GM18499 (cell line): Measurements from ENCODE around the gene MPV17L2.
"Not testable (repeated sequence)": the region's sequence is repeated elsewhere in the genome, so short reads cannot be mapped to it uniquely, and the experiment has no call there.

Source experiments
- ATAC-seq: cut with Tn5 transposase; IDR thresholded peaks from one replicate; pipeline ENCODE4 v1.9.1; 2021; ENCODE audit warnings: moderate number of reproducible peaks; ENCODE audit not compliant: insufficient read depth, unreplicated experiment

The MPV17L2 gene

GRCh38 chr19:18185538-18185937 is 7.5 kb upstream of the MPV17L2 start:
- no peak for ATAC-seq

GRCh38 chr19:18190278-18190677 is 2.7 kb upstream of the MPV17L2 start:
- ATAC-seq, result no peak

GRCh38 chr19:18191640-18192062 is 1.4 kb upstream of the MPV17L2 start:
- no peak for ATAC-seq

DNA sequence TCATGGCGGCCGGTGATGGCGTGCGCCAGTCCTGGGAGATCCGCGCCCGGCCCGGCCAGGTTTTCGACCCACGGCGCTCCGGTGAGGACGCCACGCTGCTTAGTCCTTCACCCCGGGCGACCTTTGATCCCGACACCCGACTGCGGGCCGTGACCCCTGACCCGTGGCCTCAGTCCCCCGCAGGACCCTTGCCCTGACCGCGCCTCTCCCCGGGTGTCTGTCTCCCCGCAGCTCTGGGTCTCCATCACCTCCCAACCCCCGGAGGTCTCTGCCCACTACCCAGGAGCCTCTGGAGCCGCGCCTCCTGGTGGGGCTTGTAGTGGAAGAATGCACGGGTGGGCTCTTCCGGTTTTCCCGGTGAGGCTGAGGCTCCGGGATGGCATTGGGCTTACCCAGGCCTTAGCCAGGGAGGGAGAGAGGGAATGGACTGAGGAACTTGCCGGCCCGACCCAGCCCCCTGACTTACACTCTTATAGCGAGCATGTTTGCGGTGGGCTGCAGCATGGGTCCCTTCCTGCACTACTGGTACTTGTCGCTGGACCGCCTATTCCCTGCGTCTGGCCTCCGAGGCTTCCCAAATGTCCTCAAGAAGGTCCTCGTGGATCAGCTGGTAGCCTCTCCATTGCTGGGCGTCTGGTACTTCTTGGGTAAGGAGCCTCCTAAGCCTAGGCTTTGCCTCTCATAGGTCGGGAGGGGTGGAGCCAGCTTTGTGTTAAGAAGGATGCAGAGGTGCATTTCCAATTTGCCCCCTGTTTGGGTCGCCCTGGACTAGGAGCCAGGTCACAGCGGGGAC is 566 bp downstream of the MPV17L2 start:
- no peak for ATAC-seq

DNA sequence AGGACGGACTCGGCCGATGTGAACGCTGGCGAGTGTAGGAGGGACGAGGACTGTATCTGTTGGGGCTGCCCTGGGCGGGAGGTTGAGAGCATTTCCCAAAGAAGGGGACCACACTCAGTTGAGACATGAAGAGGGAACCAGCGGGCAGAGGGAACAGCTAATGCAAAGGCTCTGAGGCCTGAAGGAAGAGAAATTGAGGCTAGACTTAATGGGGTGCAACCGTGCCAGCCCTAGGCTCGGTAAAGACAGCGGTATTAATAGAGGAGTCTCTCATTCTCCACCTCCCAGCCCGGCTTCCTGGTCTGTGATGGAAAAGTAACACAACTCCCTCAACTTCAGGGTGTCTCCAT is 1.1 kb downstream of the MPV17L2 start:
- ATAC-seq, result no peak

DNA sequence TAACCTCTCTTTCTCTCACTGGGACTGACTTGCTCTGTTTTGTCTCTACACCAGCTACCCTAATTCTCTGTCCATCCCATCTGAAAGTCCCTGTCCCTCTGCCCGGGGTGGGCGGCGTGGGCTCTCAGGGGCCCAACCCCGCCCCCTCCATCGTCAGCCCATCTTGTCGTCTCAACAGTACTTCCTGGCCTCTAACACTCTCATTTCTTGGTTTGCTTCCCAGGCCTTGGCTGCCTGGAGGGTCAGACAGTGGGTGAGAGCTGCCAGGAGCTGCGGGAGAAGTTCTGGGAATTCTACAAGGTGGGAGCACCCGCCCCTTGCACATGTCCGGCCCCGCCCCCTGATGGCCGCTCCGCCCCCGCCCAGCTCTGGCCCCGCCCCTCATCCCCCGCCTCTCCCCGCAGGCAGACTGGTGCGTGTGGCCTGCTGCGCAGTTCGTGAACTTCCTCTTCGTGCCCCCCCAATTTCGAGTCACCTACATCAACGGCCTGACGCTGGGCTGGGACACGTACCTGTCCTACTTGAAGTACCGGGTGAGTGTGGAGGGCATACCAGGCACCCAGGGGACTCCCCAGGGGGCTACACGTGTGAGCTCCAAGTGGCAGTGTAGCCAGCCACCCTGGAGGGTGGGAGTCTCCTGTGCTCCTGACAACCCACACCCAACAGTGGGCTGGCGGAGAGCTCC is 1.7 kb downstream of the MPV17L2 start:
- no peak for ATAC-seq

GRCh38 chr19:18196511-18196845 is 3.5 kb downstream of the MPV17L2 start:
- no peak for ATAC-seq

DNA sequence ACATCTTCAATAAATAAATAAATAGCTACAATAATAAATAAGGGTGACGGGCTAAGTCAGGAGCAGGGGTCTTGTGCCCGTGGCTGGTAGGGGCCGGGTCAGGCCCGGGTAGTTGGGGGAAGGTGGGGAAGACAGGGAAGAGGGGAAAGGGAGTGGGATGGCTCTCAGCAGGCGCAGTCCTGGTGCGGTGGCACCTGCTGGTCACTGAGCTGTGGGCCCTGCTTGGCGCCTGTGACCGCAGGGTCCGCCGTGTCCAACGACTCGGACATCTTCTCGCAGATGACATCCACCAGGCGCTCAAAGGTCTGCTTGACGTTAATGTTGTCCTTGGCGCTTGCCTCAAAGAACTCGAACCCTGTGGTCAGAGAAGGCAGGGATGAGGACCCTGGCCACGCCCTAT is 4.3 kb downstream of the MPV17L2 start:
- ATAC-seq, result no peak

DNA sequence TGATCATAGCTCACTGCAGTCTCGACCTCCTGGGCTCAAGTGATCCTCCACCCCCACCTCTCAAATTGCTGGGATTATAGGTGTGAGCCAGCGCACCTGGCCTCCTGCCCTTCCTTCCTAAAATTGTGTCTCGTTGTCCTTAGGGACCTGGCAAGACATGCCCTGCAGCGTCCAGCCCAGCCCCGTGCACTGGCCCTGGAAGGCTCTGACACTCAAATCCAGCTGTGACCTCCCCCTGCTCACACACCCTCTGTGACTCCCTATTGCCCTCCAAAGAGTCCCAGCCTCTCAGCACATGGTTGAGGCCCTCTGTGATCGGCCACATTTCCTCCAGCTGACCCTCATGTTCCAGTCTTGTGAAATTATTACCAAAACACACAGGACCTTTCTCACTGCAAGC is 4.9 kb downstream of the MPV17L2 start:
- no peak for ATAC-seq

GRCh38 chr19:18198374-18198773 is 5.4 kb downstream of the MPV17L2 start:
- ATAC-seq, result no peak

DNA sequence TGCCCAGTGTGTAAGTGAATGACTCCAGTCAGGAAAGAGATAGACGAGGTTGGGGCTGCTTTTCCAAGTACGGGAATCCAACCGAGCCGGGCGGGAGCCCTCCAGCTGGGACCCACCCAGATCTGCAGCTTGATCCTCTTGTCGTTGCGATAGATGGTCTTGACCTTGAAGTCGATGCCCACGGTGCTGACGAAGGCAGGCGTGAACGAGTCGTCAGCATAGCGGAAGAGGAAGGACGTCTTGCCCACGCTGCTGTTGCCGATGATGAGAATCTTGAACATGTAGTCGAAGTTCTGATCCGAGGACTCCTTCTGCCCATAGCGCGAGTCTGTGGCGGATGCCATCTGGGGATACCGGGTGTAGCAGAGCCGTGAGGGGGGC is 9.4 kb downstream of the MPV17L2 start:
- ATAC-seq, result no peak

- no peak for ATAC-seq
Observed at GRCh38 chr19:18202778-18203407, 9.9 kb downstream of the MPV17L2 start.

DNA sequence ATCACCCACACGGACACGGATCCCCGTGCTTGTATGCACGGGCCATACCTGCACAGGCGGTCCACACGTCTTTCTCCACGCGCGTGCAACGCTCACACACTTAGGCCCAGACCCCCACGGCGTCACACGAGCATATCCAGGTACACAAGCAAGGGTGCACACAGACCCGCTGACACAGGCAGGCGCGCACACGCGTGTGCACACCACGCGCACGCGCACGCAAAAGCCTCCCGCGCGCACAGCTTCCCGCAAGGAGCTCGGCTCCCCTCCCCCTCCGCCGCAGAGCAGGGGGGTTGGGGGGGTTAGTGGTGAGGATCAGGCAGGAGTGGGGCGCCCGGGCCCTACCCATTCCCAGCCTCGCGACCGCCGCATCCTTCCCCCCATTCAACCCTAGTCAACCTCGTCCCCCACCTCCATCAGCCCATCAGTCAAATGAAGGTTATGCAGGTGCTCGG is 10.4 kb downstream of the MPV17L2 start:
- no peak for ATAC-seq

- ATAC-seq, result peak; percentile 93
Observed at GRCh38 chr19:18203863-18204393, 10.9 kb downstream of the MPV17L2 start, which contains the start of gene RAB3A. Gene RAB3A (minus strand): TSS chr19:18204042. CDS start chr19:18202740, 1,302 bp downstream.

DNA sequence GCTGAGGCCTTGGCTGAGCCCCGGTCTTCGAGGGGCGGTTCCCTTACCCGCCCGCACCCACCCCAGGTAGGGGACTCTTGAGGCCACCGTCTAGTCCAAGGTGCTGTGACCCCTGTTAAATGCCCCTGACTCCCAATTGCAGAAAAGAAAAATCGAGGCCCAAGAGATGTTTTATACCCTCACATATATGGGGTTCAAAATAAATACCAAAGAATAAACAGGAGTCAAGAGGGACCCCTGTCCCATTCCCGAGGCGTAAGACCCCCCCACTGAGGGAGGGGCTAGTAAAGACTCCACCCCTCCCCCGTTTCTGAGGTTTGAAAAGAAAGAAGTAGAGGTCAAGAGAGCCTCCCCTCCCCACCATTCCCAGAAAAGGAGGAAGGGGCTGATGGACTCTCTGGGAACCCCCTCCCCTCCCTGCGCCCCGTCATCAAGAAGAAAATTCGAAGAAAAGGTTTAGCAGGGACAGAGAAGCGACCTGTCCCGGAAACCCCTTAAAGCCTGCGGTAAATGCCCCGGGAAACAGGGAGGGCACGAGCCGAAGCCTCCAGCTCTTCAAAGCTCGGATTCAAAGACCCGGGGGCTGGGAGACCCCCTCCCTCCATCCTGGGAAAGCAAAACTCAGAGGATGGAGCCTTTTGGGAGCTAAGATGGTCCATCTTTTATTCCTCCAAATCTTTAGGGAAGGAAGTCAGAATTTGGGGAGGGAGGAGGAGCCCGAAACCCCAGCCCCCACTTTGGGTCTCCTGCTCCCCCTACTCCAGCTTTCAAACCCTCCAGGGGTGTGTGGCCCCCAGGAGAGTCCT is 11.6 kb downstream of the MPV17L2 start:
- no peak for ATAC-seq

- ATAC-seq, result no peak
Observed at GRCh38 chr19:18205200-18205892, 12.3 kb downstream of the MPV17L2 start.

DNA sequence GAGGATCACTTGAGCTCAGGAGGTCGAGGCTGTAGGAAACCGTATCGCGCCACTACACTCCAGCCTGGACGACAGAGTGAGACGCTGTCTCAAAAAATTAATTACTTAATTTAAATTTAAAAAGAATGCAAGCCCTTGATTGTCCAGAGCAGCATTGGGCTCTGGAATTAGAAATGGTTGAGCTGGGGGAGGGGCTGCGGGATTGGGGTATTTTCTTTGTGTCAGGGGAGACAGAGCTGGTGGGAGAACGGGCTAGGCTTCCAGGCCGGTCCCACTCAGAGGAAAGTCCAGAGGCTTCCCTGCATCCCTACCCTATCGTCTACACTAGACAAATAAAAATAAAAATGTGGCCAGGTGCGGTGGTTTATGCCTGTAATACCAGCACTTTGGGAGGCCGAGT is 13.0 kb downstream of the MPV17L2 start:
- no peak for ATAC-seq

DNA sequence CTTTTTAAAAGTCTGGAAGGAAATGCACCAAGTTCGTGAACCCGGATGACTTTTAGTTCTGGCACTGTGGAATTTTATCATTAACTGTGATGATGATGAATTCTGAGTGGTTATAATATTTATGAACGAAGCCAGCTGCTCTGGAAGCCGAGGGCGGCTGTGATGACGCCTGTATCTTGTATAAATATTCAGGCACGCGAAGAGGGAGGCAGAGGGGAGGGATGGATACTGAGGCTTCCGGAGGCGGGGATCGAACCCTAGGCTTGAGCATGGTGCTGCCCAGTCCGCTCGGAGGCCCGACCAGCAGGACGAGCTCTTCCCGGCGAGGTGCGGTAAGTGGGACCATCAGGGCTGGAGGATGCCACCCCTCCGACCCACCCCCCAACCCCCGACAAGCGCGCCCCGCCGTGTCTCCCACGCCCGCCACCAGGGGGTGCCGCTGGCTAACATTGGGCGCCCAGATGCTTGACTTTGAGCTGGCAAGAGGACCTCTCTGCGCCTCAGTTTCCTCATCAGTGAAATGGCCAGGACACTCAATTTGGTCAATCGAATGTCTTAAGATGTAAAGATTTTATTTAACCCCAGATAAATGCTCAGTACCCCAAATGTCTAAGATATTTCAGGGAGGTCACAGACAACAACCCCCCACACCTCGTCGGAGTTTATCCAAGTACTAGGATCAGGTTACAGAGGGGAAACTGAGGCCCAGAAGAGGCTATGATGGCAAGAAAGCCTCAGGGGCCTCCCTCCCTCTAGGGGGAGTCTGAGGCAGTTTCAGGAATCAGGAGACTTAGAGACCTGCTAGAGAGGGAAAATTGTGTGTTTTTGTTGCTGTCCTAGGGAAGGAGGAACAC is 15.3 kb downstream of the MPV17L2 start:
- no peak for ATAC-seq

DNA sequence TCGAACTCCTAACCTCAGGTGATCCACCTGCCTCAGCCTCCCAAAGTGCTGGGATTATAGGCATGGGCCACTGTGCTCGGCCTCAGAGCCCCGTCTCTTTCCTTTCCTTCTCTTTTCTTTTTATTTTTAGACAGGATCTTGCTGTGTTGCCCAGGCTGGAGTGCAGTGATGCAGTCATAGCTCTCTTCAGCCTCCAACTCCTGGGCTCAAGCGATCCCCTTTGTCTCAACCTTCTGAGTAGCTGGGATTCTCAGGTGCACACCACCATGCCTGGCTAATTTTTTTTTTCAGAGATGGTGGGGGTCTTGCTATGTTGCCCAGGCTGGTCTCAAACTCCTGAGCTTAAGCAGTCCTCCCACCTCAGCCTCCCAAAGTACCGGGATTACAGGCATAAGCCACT is 16.9 kb downstream of the MPV17L2 start:
- not testable (repeated sequence) for ATAC-seq
